Activated CD8-positive, alpha-beta T cell treated with anti-CD3 and anti-CD28 coated beads for 36 hours (primary cell): ENCODE data around the gene UPP2. TPM values are rescaled to one million over a fixed set of nuclear protein-coding genes. Genes with fewer than 3 reads are reported as not detected.

ENCODE experiments used
- ATAC-seq: fragments of 200-7000 bp; cut with Tn5 transposase; one replicate; pipeline ENCODE4 v1.10.0; 2021; ENCODE audit warnings: mild to moderate bottlenecking, moderate library complexity
- CTCF ChIA-PET: fragments of 350-600 bp; sonication (Branson Sonifier 250); formaldehyde crosslinking; loops from one replicate; lab custom pipeline; 2021; ENCODE audit warnings: antibody characterized with exemption; lab: Charles Lee
- POLR2A ChIA-PET: fragments of 350-600 bp; sonication (Branson Sonifier 250); formaldehyde crosslinking; loops from one replicate; lab custom pipeline; 2021; ENCODE audit warnings: antibody characterized with exemption; lab: Charles Lee
- DNase-seq: peaks from one replicate; pipeline ENCODE4 v3.0.0-alpha.2; 2020
- H3K27ac Mint-ChIP-seq: one replicate; pipeline ENCODE4 v1.8.0; 2021; ENCODE audit warnings: mild to moderate bottlenecking, mixed read lengths
- H3K27me3 Mint-ChIP-seq: one replicate; pipeline ENCODE4 v1.8.0; 2021; ENCODE audit warnings: mixed read lengths
- H3K36me3 Mint-ChIP-seq: one replicate; pipeline ENCODE4 v1.8.0; 2021; ENCODE audit warnings: low read depth, mixed read lengths
- H3K4me1 Mint-ChIP-seq: one replicate; pipeline ENCODE4 v1.8.0; 2021; ENCODE audit warnings: low read depth, mixed read lengths
- H3K4me3 Mint-ChIP-seq: one replicate; pipeline ENCODE4 v1.8.0; 2021; ENCODE audit warnings: mild to moderate bottlenecking, moderate library complexity, mixed read lengths
- H3K9me3 Mint-ChIP-seq: one replicate; pipeline ENCODE4 v1.8.0; 2021; ENCODE audit warnings: mixed read lengths
- intact Hi-C: fragments of 100-400 bp; cut with micrococcal nuclease; formaldehyde crosslinking; loops from one replicate; pipeline ENCODE4 v1.10.0; 2022
- total RNA-seq, 2 experiments: library from RNA; stranded (reverse); gene quantifications; one replicate each; pipeline ENCODE4 v1.2.3, GENCODE V29; 2021
- TF ChIP-seq, protein P1 (sequence below): fragments of 200-600 bp; IDR thresholded peaks from one replicate; pipeline ENCODE4 v1.8.0; 2022; ENCODE audit warnings: antibody characterized with exemption, mild to moderate bottlenecking

UPP2 gene
- total RNA-seq, 2 experiments from 2014 or later, result not detected

DNA sequence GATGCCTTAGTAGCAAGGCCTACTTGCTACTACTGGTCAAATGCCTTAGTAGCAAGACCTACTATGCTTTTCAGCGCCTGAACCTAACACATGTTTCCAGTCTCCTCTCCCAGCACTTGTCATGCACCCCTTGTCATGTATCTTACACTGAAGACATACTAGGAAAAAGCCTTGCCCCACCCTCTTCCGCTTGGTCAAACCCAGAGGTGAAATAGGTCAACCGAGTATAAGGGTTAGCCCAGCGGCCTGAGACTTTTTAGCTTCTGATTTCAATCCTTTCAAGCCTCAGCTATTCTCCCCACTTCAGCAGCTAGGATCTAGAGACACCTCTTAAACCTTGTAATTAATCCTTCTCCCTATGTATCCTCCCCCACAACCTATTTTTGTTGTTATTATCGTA is 73.3 kb downstream of the UPP2 start:
- TF ChIP-seq, protein P1, sequence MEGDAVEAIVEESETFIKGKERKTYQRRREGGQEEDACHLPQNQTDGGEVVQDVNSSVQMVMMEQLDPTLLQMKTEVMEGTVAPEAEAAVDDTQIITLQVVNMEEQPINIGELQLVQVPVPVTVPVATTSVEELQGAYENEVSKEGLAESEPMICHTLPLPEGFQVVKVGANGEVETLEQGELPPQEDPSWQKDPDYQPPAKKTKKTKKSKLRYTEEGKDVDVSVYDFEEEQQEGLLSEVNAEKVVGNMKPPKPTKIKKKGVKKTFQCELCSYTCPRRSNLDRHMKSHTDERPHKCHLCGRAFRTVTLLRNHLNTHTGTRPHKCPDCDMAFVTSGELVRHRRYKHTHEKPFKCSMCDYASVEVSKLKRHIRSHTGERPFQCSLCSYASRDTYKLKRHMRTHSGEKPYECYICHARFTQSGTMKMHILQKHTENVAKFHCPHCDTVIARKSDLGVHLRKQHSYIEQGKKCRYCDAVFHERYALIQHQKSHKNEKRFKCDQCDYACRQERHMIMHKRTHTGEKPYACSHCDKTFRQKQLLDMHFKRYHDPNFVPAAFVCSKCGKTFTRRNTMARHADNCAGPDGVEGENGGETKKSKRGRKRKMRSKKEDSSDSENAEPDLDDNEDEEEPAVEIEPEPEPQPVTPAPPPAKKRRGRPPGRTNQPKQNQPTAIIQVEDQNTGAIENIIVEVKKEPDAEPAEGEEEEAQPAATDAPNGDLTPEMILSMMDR, result no peak
- POLR2A ChIA-PET, result no interaction called here
- ATAC-seq (no peak), DNase-seq (no peak)
- Mint-ChIP-seq H3K9me3 (no peaks in the 10 kb centered on the region), H3K4me1 (no peaks in the 10 kb centered on the region), H3K27me3 (peaks cover 13% of the 10 kb centered on the region), H3K36me3 (no peaks in the 10 kb centered on the region), H3K4me3 (no peak overlapping the region), H3K27ac (no peak overlapping the region)
- CTCF ChIA-PET, result interaction anchor here (2.0 kb wide), 1 partner anchor 579 kb away, joined by 4 read pairs; no protein-coding TSS in a partner anchor
- intact Hi-C loops, result no loop called here

DNA sequence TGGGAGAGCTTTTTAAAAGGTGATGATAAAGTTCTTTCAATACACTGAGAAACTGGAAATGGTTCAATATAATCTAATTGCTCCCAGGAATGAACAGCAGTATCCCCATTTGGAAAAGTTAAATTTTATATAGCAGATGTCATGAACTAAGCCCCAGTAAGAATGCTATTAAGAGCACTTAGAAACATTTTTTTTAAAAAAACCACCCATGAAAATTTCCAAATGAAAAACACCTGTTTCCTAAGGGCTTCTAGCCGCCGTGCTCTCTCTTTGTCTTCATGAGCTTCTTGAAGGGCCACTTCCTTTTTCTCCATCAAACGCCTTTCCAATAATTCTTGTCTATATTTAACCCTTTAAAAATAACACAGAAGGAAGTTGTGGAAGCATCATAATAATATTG is 77.0 kb downstream of the UPP2 start:
- Mint-ChIP-seq H3K27ac (no peak overlapping the region), H3K27me3 (peaks cover 29% of the 10 kb centered on the region), H3K36me3 (no peaks in the 10 kb centered on the region), H3K9me3 (no peaks in the 10 kb centered on the region), H3K4me1 (no peaks in the 10 kb centered on the region), H3K4me3 (no peak overlapping the region)
- TF ChIP-seq, protein P1, result no peak
- POLR2A ChIA-PET, result no interaction called here
- CTCF ChIA-PET, result interaction anchor here (0.9 to 4.6 kb wide), 3 partner anchors 67 to 567 kb away, joined by 3 to 29 read pairs (median 3); no protein-coding TSS in a partner anchor
- ATAC-seq (no peak), DNase-seq (no peak)
- intact Hi-C loops, result no loop called here

GRCh38 chr2:158179660-158180059 is 78.0 kb downstream of the UPP2 start:
- Mint-ChIP-seq H3K27me3 (peaks cover 29% of the 10 kb centered on the region), H3K9me3 (no peaks in the 10 kb centered on the region), H3K27ac (no peak overlapping the region), H3K36me3 (no peaks in the 10 kb centered on the region), H3K4me1 (no peaks in the 10 kb centered on the region), H3K4me3 (no peak overlapping the region)
- CTCF ChIA-PET, result interaction anchor here (0.6 to 4.6 kb wide), 15 partner anchors 10 to 597 kb away, joined by 3 to 29 read pairs (median 3); partner anchors contain the start of gene CCDC148
- intact Hi-C loops, result loop anchor here (5.0 kb wide), 1 partner anchor 568 kb away; no protein-coding TSS in a partner anchor
- POLR2A ChIA-PET, result no interaction called here
- DNase-seq (no peak), ATAC-seq (no peak)
- TF ChIP-seq, protein P1, result peak; percentile 41

DNA sequence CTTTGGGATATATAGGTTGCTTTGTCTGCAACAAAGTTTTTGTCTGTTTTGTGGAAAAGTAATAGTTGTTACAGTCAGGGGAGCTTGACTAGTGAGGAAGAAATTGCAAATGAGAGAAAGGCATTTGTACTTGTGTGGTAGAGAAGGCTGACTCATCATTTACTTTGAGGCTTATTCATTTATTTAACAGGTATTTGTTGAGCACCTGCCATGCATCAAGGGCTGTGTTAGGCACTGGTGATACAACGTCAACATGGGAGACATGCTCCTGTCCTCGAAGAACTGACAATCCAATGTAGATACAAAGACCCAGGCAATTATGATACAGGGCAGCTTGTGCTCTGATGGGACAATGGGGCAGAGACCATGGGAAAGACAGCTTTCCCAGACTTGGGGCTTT is 79.5 kb downstream of the UPP2 start:
- DNase-seq (no peak), ATAC-seq (no peak)
- no peak overlapping the region for H3K4me3 Mint-ChIP-seq
- POLR2A ChIA-PET, result no interaction called here
- no peaks in the 10 kb centered on the region for H3K9me3 Mint-ChIP-seq
- CTCF ChIA-PET, result interaction anchor here (1.6 to 4.6 kb wide), 3 partner anchors 275 to 573 kb away, joined by 3 to 29 read pairs (median 25); partner anchors contain the start of gene CCDC148
- no peak overlapping the region for H3K27ac Mint-ChIP-seq
- TF ChIP-seq, protein P1, result no peak
- intact Hi-C loops, result loop anchor here (5.0 kb wide), 1 partner anchor 566 kb away; no protein-coding TSS in a partner anchor
- H3K4me1 Mint-ChIP-seq, result no peaks in the 10 kb centered on the region
- H3K36me3 Mint-ChIP-seq, result no peaks in the 10 kb centered on the region
- peaks cover 32% of the 10 kb centered on the region for H3K27me3 Mint-ChIP-seq

GRCh38 chr2:158182676-158183295 is 81.1 kb downstream of the UPP2 start:
- TF ChIP-seq, protein P1, result no peak
- Mint-ChIP-seq H3K27ac (no peak overlapping the region), H3K4me1 (no peaks in the 10 kb centered on the region), H3K9me3 (no peaks in the 10 kb centered on the region), H3K36me3 (no peaks in the 10 kb centered on the region), H3K4me3 (no peak overlapping the region), H3K27me3 (peaks cover 33% of the 10 kb centered on the region)
- ATAC-seq, result no peak
- ChIA-PET CTCF (no interaction called here), POLR2A (no interaction called here)
- intact Hi-C loops, result loop anchor here (5.0 kb wide), 1 partner anchor 565 kb away; no protein-coding TSS in a partner anchor
- no peak for DNase-seq
